Peyer's patch (tissue), 4 donors: ENCODE measurements around the gene POU5F2. TPM values are rescaled to one million over a fixed set of nuclear protein-coding genes. Genes with fewer than 3 reads are reported as not detected.

ENCODE experiments used
- DNase-seq, 3 donors: peaks; one replicate each; pipeline ENCODE4 v3.0.0-alpha.2; 2017 to 2019
- H3K27ac ChIP-seq, 4 donors: fragments of 200-600 bp; sonication (generic); one replicate each; pipeline ENCODE4 v1.5.1; 2016 to 2019
- H3K27me3 ChIP-seq, 2 donors: fragments of 200-600 bp; sonication (generic); one replicate each; pipeline ENCODE4 v1.5.1; 2019
- H3K36me3 ChIP-seq, 3 donors: fragments of 200-600 bp; sonication (generic); one replicate each; pipeline ENCODE4 v1.5.1; 2016 to 2019
- H3K4me1 ChIP-seq, 4 donors: fragments of 200-600 bp; sonication (generic); one replicate each; pipeline ENCODE4 v1.5.1; 2016 to 2019
- H3K4me3 ChIP-seq, 4 donors: fragments of 200-600 bp; sonication (generic); 1 replicate in 3 of 4; 2 replicates in 1 of 4; pipeline ENCODE4 v1.5.1; 2016 to 2019; ENCODE audit warnings: mild to moderate bottlenecking in 1 of 4
- H3K9me3 ChIP-seq, 4 donors: fragments of 200-600 bp; sonication (generic); one replicate each; pipeline ENCODE4 v1.5.1; 2016 to 2019; ENCODE audit warnings: mild to moderate bottlenecking in 1 of 4
- POLR2A ChIP-seq, 2 donors: fragments of 450-650 bp; IDR thresholded peaks; one replicate each; pipeline ENCODE4 v1.5.1; 2017; ENCODE audit warnings: antibody characterized with exemption in 2 of 2, mild to moderate bottlenecking in 2 of 2, moderate library complexity in 2 of 2
- total RNA-seq, 4 donors: library from RNA; depleted of rRNA; stranded (reverse); fragments of >200 nt; gene quantifications; one replicate each; pipeline ENCODE4 v1.1.0, GENCODE V29; 2016
- TF ChIP-seq, protein P1 (sequence below), 6 experiments: fragments of 450-650 bp in 4 of 6; fragments of 200-600 bp in 2 of 6; sonication (generic) in 1 of 6; IDR thresholded peaks; one replicate each; pipeline ENCODE4 v1.5.1; 2017 to 2019; ENCODE audit warnings: antibody characterized with exemption in 6 of 6, mild to moderate bottlenecking in 3 of 6, moderate library complexity in 1 of 6

The POU5F2 gene
- total RNA-seq, 4 donors from 2014 or later, result 3.5 to 8.3 (median 5.1) TPM

DNA sequence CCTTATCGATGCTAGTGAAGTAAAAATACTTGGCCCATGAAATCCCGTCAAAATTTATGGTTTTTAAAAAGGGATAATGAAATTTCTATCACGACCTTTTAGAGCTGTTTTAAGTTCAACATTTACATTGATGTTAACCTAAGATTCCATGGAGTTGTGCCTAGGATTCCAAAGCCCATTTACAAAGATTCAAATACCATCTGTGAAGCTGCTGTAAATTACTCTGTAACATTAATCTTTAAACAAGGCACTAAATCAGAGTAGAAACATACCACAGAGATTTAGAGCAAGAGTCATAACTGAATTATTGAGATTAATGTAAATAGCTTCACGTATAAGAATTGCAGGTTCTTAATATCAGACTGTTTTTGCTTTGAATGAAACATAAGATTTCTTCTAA lies 17.7 kb downstream of the POU5F2 start:
- no peaks in the 10 kb centered on the region for H3K27me3 ChIP-seq
- no peak overlapping the region for H3K27ac ChIP-seq
- H3K36me3 ChIP-seq, result no peaks in the 10 kb centered on the region
- H3K4me1 ChIP-seq, result peaks cover 0 to 4% (median 0%) of the 10 kb centered on the region in 4 donors
- TF ChIP-seq, protein P1, sequence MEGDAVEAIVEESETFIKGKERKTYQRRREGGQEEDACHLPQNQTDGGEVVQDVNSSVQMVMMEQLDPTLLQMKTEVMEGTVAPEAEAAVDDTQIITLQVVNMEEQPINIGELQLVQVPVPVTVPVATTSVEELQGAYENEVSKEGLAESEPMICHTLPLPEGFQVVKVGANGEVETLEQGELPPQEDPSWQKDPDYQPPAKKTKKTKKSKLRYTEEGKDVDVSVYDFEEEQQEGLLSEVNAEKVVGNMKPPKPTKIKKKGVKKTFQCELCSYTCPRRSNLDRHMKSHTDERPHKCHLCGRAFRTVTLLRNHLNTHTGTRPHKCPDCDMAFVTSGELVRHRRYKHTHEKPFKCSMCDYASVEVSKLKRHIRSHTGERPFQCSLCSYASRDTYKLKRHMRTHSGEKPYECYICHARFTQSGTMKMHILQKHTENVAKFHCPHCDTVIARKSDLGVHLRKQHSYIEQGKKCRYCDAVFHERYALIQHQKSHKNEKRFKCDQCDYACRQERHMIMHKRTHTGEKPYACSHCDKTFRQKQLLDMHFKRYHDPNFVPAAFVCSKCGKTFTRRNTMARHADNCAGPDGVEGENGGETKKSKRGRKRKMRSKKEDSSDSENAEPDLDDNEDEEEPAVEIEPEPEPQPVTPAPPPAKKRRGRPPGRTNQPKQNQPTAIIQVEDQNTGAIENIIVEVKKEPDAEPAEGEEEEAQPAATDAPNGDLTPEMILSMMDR (IDR thresholded peaks at IDR 0.05), result no peak
- TF ChIP-seq POLR2A (IDR thresholded peaks at IDR 0.05), result no peak
- no peaks in the 10 kb centered on the region for H3K9me3 ChIP-seq
- no peak overlapping the region for H3K4me3 ChIP-seq
- no peak for DNase-seq

DNA sequence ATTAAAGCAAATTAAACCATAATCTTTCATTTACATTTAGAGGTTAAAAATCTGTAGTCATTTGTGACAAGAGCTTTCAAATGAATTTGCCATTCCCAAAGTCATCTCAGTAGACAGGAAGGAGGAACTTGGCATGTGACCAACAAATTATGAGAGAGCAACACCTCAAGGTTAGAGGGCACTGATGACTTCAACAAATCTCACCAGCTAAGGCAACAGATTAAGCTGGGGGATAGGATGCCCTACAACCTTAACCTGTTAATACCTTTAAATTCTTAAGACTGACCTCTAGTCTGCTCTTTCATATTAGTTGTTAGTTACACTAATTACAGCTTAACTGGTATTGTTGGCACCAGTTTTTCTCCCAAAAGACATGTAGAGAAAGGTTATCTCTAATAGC lies 18.4 kb downstream of the POU5F2 start:
- no peaks in the 10 kb centered on the region for H3K36me3 ChIP-seq
- no peaks in the 10 kb centered on the region for H3K27me3 ChIP-seq
- peaks cover 0 to 4% (median 0%) of the 10 kb centered on the region in 4 donors for H3K4me1 ChIP-seq
- no peak for DNase-seq
- H3K27ac ChIP-seq, result no peak overlapping the region
- H3K9me3 ChIP-seq, result no peaks in the 10 kb centered on the region
- TF ChIP-seq, protein P1 (IDR thresholded peaks at IDR 0.05), result no peak
- no peak for TF ChIP-seq POLR2A (IDR thresholded peaks at IDR 0.05)
- H3K4me3 ChIP-seq, result no peak overlapping the region

DNA sequence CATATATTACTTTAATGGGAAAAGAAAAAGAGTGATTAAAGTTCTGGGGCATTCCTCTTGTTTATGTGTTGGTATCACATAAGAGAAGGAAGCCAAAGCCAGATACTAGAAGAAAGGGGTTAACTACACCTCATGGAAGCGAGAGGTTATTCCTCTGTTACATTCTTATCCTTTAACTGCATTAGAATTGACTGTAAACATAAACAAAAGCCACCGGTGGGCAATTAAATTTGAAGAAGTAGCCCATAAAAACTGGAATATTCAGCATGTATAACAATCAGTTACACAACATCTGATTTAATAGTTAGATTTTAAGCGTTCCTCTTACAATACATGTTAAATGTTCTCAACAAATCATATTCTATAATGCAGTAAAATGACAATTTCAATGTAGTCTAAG lies 18.8 kb downstream of the POU5F2 start:
- H3K4me1 ChIP-seq, result peaks cover 0 to 4% (median 0%) of the 10 kb centered on the region in 4 donors
- H3K27me3 ChIP-seq, result no peaks in the 10 kb centered on the region
- H3K4me3 ChIP-seq, result no peak overlapping the region
- H3K27ac ChIP-seq, result no peak overlapping the region
- no peaks in the 10 kb centered on the region for H3K9me3 ChIP-seq
- DNase-seq, result no peak
- no peaks in the 10 kb centered on the region for H3K36me3 ChIP-seq
- TF ChIP-seq POLR2A (IDR thresholded peaks at IDR 0.05), result no peak
- TF ChIP-seq, protein P1 (IDR thresholded peaks at IDR 0.05), result no peak

DNA sequence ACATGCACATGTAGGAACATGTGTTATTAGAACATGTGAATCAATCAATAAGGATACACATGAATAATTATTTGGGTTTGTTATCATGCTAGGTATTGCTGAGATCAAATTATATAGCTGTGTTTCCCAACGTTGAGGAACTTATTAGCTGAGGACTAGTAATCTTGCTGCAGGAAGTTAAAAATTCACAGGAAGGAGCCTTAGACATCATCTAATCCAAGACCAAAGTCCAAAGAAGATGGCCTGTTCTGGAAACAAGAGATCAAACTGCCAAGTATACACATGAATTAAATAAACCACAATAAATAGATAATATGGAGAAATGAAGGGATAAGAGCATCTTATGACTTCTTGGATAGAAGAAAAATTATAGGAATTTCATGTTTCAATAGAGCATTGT lies 19.9 kb downstream of the POU5F2 start:
- no peak for DNase-seq
- Histone ChIP-seq H3K9me3 (no peaks in the 10 kb centered on the region), H3K4me3 (no peak overlapping the region), H3K4me1 (peaks cover 0 to 4% (median 0%) of the 10 kb centered on the region in 4 donors), H3K36me3 (no peaks in the 10 kb centered on the region), H3K27ac (no peak overlapping the region), H3K27me3 (no peaks in the 10 kb centered on the region)
- TF ChIP-seq, protein P1 (IDR thresholded peaks at IDR 0.05), result no peak
- no peak for TF ChIP-seq POLR2A (IDR thresholded peaks at IDR 0.05)

DNA sequence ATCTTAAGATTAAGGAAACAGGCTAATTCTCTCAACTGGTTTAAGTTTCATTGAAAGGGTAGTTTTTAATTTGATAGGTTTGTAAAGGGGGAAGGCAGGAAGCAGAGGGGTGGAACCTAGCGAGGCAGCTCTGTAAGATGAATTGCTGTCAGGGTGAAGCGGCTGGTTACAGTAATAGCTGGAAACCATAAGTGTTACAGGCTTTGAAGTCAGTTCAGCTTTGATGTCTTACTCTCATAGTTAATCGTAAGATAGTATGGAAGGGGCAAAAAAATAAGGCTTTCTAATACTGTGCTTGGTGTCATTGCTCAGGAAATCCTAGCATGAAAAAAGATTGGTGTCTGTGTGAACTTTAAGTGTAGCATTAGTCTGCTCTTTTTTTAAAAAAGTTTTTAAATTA lies 20.3 kb downstream of the POU5F2 start:
- no peaks in the 10 kb centered on the region for H3K36me3 ChIP-seq
- H3K4me3 ChIP-seq, result no peak overlapping the region
- TF ChIP-seq, protein P1 (IDR thresholded peaks at IDR 0.05), result no peak
- TF ChIP-seq POLR2A (IDR thresholded peaks at IDR 0.05), result no peak
- H3K27me3 ChIP-seq, result no peaks in the 10 kb centered on the region
- H3K9me3 ChIP-seq, result no peaks in the 10 kb centered on the region
- peaks cover 0 to 4% (median 0%) of the 10 kb centered on the region in 4 donors for H3K4me1 ChIP-seq
- H3K27ac ChIP-seq, result no peak overlapping the region
- no peak for DNase-seq

DNA sequence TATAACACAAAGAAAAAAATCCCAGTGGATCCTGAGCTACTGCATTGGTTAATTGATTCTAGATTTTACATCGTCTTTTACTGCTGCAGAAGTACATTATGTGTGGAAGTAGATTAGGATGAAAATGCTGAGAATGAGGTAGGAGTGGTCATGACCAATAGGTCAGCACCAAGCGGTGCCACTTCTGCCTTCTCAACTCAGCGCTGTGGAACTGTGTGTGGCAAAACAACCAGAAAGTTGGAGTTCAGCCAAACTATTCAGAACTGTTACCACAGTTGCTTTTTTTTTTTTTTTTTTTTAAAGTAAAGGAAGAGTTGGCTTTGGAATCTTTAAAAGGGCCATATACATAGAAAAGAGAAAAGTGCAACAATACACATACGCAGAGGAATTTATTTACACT lies 24.2 kb downstream of the POU5F2 start:
- no peaks in the 10 kb centered on the region for H3K9me3 ChIP-seq
- H3K36me3 ChIP-seq, result no peaks in the 10 kb centered on the region
- H3K4me1 ChIP-seq, result peaks cover 0 to 4% (median 0%) of the 10 kb centered on the region in 4 donors
- no peak for DNase-seq
- H3K27me3 ChIP-seq, result no peaks in the 10 kb centered on the region
- H3K4me3 ChIP-seq, result no peak overlapping the region
- no peak overlapping the region for H3K27ac ChIP-seq
- TF ChIP-seq, protein P1 (IDR thresholded peaks at IDR 0.05), result no peak
- no peak for TF ChIP-seq POLR2A (IDR thresholded peaks at IDR 0.05)
